Type B pancreatic cell (in vitro differentiated cells): ENCODE results near the gene CIT. TPM values are rescaled to one million over a fixed set of nuclear protein-coding genes. Genes with fewer than 3 reads are reported as not detected.

Experiments used
- DNase-seq: peaks from one replicate; pipeline ENCODE4 v3.0.0; 2021; ENCODE audit warnings: mixed read lengths; ENCODE audit not compliant: unreplicated experiment; ENCODE audit errors: extremely low spot score
- H3K27ac Mint-ChIP-seq: 2 replicates; pipeline ENCODE4 v1.8.0; 2021; ENCODE audit warnings: mild to moderate bottlenecking, mixed read lengths
- H3K27me3 Mint-ChIP-seq: 2 replicates; pipeline ENCODE4 v1.8.0; 2021; ENCODE audit warnings: mixed read lengths
- H3K36me3 Mint-ChIP-seq: 2 replicates; pipeline ENCODE4 v1.8.0; 2021; ENCODE audit warnings: mixed read lengths
- H3K4me1 Mint-ChIP-seq: one replicate; pipeline ENCODE4 v1.8.0; 2021; ENCODE audit warnings: mixed read lengths; ENCODE audit not compliant: unreplicated experiment
- H3K4me3 Mint-ChIP-seq: 2 replicates; pipeline ENCODE4 v1.8.0; 2021; ENCODE audit warnings: mild to moderate bottlenecking, mixed read lengths
- H3K9me3 Mint-ChIP-seq: 2 replicates; pipeline ENCODE4 v1.8.0; 2021; ENCODE audit warnings: mixed read lengths
- total RNA-seq: library from RNA; stranded (reverse); gene quantifications from 2 replicates; pipeline ENCODE4 v1.2.1, GENCODE V29; 2021; ENCODE audit warnings: low replicate concordance
- TF ChIP-seq, protein P1 (sequence below): fragments of 200-600 bp; sonication (generic); conservative IDR thresholded peaks from 2 replicates; pipeline ENCODE4 v1.5.0; 2021; ENCODE audit warnings: antibody characterized with exemption, mild to moderate bottlenecking

Gene CIT
- total RNA-seq, 1 donor from 2014 or later = 50.9 TPM

DNA sequence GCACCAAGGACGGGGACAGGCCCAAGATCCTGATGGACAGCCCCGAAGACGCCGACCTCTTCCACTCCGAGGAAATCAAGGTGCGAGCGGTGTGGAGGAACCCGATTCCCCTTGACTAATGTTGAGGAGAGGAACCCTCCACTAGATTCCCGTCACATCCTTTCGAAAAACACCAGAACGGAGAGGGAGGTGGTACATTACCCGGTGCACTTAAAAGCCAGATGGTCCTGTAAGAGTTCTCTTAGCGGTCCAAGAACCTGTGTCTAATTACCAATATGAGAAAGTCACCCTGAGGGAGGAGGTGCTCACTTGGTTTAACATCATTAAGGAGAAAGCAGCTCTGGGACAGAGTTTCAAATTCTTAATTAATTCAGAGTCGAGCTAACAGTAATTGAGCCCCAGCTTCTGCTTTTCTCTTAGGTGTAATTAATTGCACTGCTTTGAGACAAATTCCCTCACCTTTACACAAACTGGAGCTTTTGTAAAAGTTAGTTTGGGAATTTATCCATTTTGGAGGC, 208.7 kb downstream of the CIT start:
- DNase-seq = no peak
- H3K9me3 Mint-ChIP-seq = no peaks in the 10 kb centered on the region
- peak overlapping the region; percentile 85 for H3K27ac Mint-ChIP-seq
- peaks cover 4% of the 10 kb centered on the region for H3K27me3 Mint-ChIP-seq
- TF ChIP-seq, protein P1, sequence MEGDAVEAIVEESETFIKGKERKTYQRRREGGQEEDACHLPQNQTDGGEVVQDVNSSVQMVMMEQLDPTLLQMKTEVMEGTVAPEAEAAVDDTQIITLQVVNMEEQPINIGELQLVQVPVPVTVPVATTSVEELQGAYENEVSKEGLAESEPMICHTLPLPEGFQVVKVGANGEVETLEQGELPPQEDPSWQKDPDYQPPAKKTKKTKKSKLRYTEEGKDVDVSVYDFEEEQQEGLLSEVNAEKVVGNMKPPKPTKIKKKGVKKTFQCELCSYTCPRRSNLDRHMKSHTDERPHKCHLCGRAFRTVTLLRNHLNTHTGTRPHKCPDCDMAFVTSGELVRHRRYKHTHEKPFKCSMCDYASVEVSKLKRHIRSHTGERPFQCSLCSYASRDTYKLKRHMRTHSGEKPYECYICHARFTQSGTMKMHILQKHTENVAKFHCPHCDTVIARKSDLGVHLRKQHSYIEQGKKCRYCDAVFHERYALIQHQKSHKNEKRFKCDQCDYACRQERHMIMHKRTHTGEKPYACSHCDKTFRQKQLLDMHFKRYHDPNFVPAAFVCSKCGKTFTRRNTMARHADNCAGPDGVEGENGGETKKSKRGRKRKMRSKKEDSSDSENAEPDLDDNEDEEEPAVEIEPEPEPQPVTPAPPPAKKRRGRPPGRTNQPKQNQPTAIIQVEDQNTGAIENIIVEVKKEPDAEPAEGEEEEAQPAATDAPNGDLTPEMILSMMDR = no peak
- peak overlapping the region; percentile 94 for H3K4me3 Mint-ChIP-seq
- H3K4me1 Mint-ChIP-seq = peaks cover 24% of the 10 kb centered on the region
- peaks cover 16% of the 10 kb centered on the region for H3K36me3 Mint-ChIP-seq

DNA sequence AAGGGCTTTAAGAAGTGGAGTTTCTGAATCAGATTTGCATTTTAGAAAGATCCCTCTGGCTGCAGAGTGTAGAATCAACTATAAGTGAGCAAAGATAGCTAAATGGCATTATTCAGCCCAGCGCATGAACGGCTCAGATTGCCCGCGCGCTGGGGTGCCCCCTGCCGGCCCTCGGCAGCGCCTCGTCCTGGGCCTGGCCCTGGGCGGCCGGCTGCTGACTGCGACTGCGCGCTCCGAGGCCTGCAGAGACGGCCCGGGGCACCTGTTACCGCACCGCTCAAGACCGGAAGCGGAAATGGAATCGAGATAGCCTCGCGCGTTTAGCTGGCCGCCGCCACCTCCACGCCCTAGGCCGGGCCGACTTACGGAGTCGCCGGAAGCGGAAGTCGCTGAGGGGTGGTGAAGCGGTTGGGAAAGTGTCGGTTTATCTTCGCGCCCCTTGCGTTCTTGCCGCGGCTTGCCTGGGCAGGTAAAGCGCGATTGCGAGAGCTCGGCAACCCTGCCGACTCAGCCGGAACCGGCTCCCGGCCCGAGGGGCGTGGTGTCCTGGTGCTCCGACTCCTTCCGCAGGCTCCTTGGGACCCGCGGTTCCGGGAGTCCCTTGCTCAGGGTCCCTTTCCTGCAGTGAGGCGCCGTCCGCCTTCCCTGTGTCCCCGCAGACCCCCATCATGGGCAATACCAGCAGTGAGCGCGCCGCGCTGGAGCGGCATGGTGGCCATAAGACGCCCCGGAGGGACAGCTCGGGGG, 209.4 kb downstream of the CIT start, which contains the start of gene PRKAB1:
Gene PRKAB1 (plus strand): TSS at position 557 of the 747 bp plus-strand sequence. CDS start 112 bp downstream, at position 669.
- H3K4me1 Mint-ChIP-seq = peaks cover 24% of the 10 kb centered on the region
- H3K9me3 Mint-ChIP-seq = no peaks in the 10 kb centered on the region
- peak within 1 kb of the TSS; percentile 85 for H3K27ac Mint-ChIP-seq
- H3K36me3 Mint-ChIP-seq = peaks cover 12% of the 10 kb centered on the region
- TF ChIP-seq, protein P1 = peak; percentile 96
- peak; percentile 98 for DNase-seq
- peak within 1 kb of the TSS; percentile 94 for H3K4me3 Mint-ChIP-seq
- peaks cover 4% of the 10 kb centered on the region for H3K27me3 Mint-ChIP-seq

DNA sequence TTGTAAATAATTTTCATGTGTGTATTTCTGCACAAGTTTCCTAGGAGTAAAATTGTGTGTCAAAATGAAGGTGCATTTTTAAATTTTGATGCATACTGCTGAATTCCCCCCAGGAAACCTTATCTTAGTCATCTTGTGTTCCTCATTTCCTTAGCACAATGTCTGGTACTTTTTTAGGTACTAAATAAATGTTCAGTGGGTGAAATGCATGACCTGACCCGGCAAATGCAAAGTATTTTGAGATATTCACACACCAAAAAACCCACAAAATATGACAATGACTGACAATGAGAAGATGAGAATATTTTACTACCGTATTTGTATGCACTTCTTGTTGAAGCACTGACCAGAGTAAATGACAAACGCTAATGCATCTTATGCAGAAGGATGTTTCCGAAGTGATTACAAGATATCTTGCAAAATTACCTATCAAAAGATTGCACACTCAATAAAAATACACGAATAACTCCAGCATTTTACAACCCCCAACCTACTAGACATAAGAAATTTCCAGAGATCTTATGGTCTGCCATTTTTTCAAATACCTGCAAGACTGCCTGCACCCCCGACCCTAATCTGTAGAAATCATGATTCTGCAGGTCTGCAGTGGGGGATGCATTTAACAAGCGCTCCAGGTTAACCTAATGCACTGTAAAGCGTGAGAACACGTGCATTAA, 210.1 kb downstream of the CIT start:
- peaks cover 24% of the 10 kb centered on the region for H3K4me1 Mint-ChIP-seq
- TF ChIP-seq, protein P1 = no peak
- H3K27ac Mint-ChIP-seq = peak overlapping the region; percentile 35
- peaks cover 10% of the 10 kb centered on the region for H3K36me3 Mint-ChIP-seq
- H3K4me3 Mint-ChIP-seq = peak overlapping the region; percentile 94
- H3K27me3 Mint-ChIP-seq = peaks cover 11% of the 10 kb centered on the region
- H3K9me3 Mint-ChIP-seq = no peaks in the 10 kb centered on the region
- DNase-seq = no peak

DNA sequence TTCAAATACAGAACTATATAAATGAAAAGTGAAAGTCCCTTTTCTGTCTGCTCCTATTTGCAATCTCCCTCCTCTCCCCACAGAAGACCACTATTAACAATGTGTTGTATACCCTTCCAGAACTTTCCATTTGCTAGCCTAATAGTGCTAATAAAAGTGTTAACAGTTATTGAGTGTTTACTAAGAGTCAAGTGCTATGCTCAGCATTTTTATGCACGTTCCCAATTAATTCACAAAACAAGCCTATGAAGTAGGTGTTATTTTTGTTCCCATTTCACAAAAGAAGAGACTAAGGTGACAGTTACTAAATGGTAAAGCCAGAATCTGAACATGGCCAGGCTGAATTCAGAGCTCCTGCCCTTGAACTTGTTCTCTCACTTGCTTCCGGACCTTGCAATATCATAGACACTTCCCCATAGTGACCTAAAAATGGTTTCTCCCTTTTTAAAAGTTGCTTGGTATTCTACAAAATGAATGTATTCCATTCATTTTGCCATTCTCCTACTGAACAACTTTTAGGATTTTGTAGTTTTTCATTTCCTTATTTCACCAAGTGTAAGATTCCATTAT, 210.8 kb downstream of the CIT start:
- no peak for DNase-seq
- H3K27ac Mint-ChIP-seq = no peak overlapping the region
- H3K36me3 Mint-ChIP-seq = peaks cover 6% of the 10 kb centered on the region
- no peak overlapping the region for H3K4me3 Mint-ChIP-seq
- H3K9me3 Mint-ChIP-seq = no peaks in the 10 kb centered on the region
- H3K4me1 Mint-ChIP-seq = peaks cover 24% of the 10 kb centered on the region
- TF ChIP-seq, protein P1 = no peak
- peaks cover 15% of the 10 kb centered on the region for H3K27me3 Mint-ChIP-seq

DNA sequence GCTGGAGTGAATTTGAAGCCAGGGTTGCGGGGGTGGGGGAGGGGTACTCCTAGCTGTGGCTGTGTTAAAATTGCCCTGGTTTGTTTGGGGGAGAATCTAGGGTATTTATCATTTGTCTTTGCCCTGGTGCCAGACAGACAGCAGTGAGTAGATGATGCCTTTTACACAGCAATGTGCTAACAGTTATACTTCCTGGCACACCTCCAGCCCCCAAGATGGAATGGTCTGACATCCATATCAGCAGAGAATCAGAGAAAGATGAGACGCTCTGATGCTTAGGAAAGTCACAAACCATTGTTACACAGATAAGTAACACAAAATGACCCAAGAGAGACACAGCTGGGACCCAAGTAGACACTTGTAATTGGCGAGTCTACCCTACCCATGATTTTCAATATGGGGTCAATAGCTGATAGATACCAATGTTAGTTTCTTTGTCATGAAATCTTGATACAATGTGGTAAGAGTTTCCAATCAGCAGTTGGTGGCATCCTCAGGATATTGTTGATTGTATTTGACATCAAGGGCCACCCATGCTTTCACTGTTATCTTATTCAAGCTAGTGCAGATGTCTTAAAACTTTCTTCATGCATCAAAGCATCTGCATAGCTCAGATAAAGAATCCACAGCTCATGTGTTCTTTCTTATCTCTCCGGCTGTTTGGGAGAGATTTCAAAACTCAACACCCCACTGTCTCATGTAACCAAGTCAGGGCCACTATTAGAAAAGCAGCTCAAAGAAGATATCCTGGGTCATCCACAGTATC, 211.8 kb downstream of the CIT start:
- no peak overlapping the region for H3K4me3 Mint-ChIP-seq
- peaks cover 2% of the 10 kb centered on the region for H3K36me3 Mint-ChIP-seq
- H3K27me3 Mint-ChIP-seq = peaks cover 15% of the 10 kb centered on the region
- H3K9me3 Mint-ChIP-seq = no peaks in the 10 kb centered on the region
- H3K27ac Mint-ChIP-seq = no peak overlapping the region
- no peak for DNase-seq
- H3K4me1 Mint-ChIP-seq = peaks cover 14% of the 10 kb centered on the region
- TF ChIP-seq, protein P1 = no peak
